Measurements from ENCODE around the gene FAM219B.

FAM219B gene

GRCh38 chr15:74867466-74868038 is 39.1 kb downstream of the FAM219B start:
- no peak for TF ChIP-seq CTCF (IDR thresholded peaks at IDR 0.05; ENCODE audit: insufficient read depth, low read depth, low read length, missing control alignments)
- no peak for DNase-seq (ENCODE audit: low read depth)
- H3K4me3 ChIP-seq (ENCODE audit: low read length), result no peak overlapping the region

- TF ChIP-seq CTCF (IDR thresholded peaks at IDR 0.05; ENCODE audit: insufficient read depth, low read depth, low read length, missing control alignments), result no peak
- no peak overlapping the region for H3K4me3 ChIP-seq (ENCODE audit: low read length)
Measured at GRCh38 chr15:74866090-74866489, 40.6 kb downstream of the FAM219B start.

GRCh38 chr15:74865316-74865715 is 41.3 kb downstream of the FAM219B start:
- peak; percentile 74 for DNase-seq (ENCODE audit: low read depth)
- H3K4me3 ChIP-seq (ENCODE audit: low read length), result no peak overlapping the region
- TF ChIP-seq CTCF (IDR thresholded peaks at IDR 0.05; ENCODE audit: insufficient read depth, low read depth, low read length, missing control alignments), result no peak

More at GRCh38 chr15:74866090-74866489, 40.6 kb downstream of the FAM219B start:
- peak; percentile 95 for DNase-seq (ENCODE audit: low read depth)

GRCh38 chr15:74864296-74864695 is 42.4 kb downstream of the FAM219B start:
- H3K4me3 ChIP-seq (ENCODE audit: low read length), result no peak overlapping the region
- TF ChIP-seq CTCF (IDR thresholded peaks at IDR 0.05; ENCODE audit: insufficient read depth, low read depth, low read length, missing control alignments), result no peak
- DNase-seq (ENCODE audit: low read depth), result no peak

- peak; percentile 68 for DNase-seq (ENCODE audit: low read depth)
- TF ChIP-seq CTCF (IDR thresholded peaks at IDR 0.05; ENCODE audit: insufficient read depth, low read depth, low read length, missing control alignments), result no peak
- H3K4me3 ChIP-seq (ENCODE audit: low read length), result no peak overlapping the region
Measured at GRCh38 chr15:74863239-74864056, 43.2 kb downstream of the FAM219B start.

- TF ChIP-seq CTCF (IDR thresholded peaks at IDR 0.05; ENCODE audit: insufficient read depth, low read depth, low read length, missing control alignments), result no peak
- no peak overlapping the region for H3K4me3 ChIP-seq (ENCODE audit: low read length)
- DNase-seq (ENCODE audit: low read depth), result no peak
Measured at GRCh38 chr15:74858369-74858740, 48.3 kb downstream of the FAM219B start.

All from epithelial cell of esophagus (primary cell).